K562 (cell line): ENCODE results near the gene PMVK. TPM values are rescaled to one million over a fixed set of nuclear protein-coding genes. Genes with fewer than 3 reads are reported as not detected.

Experiments used
- BRF1 ChIP-seq: IDR thresholded peaks from 3 replicates; pipeline ENCODE4 v1.6.1; 2011; ENCODE audit warnings: borderline replicate concordance, mild to moderate bottlenecking; ENCODE audit not compliant: insufficient read length; ENCODE audit errors: extremely low read depth
- FOXP1 ChIP-seq: sonication (generic); formaldehyde crosslinking; IDR thresholded peaks from 2 replicates; pipeline ENCODE4 v1.8.0; 2022; ENCODE audit warnings: mild to moderate bottlenecking, missing genetic modification reagents
- IRF2 ChIP-seq: sonication (generic); formaldehyde crosslinking; IDR thresholded peaks from 2 replicates; pipeline ENCODE4 v1.8.1; 2022; ENCODE audit warnings: mild to moderate bottlenecking, missing genetic modification reagents
- NR2C2 ChIP-seq, 2 experiments: fragments of 200-800 bp in 1 of 2; sonication (Bioruptor generic) in 1 of 2; sonication (generic) in 1 of 2; formaldehyde crosslinking in 1 of 2; IDR thresholded peaks; 2 replicates each; pipeline versions ENCODE4 v1.6.1 to v1.8.0; 2016 to 2022; ENCODE audit warnings: mild to moderate bottlenecking in 1 of 2, missing compliant biosample characterization in 1 of 2, missing genetic modification characterization in 1 of 2, missing genetic modification reagents in 1 of 2
- POLR3G ChIP-seq: IDR thresholded peaks from 2 replicates; pipeline ENCODE4 v1.6.1; 2011; ENCODE audit not compliant: insufficient read length, insufficient replicate concordance; ENCODE audit errors: extremely low read depth
- PTBP1 ChIP-seq: fragments of 200-400 bp; formaldehyde crosslinking; IDR thresholded peaks from 2 replicates; pipeline ENCODE4 v1.6.1; 2017; ENCODE audit warnings: low read depth, low read length
- SMARCA4 ChIP-seq: fragments of 450-650 bp; IDR thresholded peaks from 2 replicates; pipeline ENCODE4 v1.6.1; 2016
- SREBF2 ChIP-seq: sonication (generic); formaldehyde crosslinking; IDR thresholded peaks from 2 replicates; pipeline ENCODE4 v1.4.0; 2020; ENCODE audit warnings: mild to moderate bottlenecking, missing genetic modification reagents
- TAF7 ChIP-seq: fragments of 450-650 bp; IDR thresholded peaks from 2 replicates; pipeline ENCODE4 v1.6.1; 2016; ENCODE audit warnings: missing genetic modification characterization, missing compliant biosample characterization
- TEAD2 ChIP-seq: fragments of 450-650 bp; IDR thresholded peaks from 2 replicates; pipeline ENCODE4 v1.6.1; 2016; ENCODE audit warnings: missing genetic modification characterization, control low read depth, missing compliant biosample characterization
- ZBTB9 ChIP-seq: fragments of 450-650 bp; formaldehyde crosslinking; IDR thresholded peaks from 2 replicates; pipeline ENCODE4 v1.4.0; 2020; ENCODE audit warnings: mild to moderate bottlenecking, moderate library complexity
- ZNF830 ChIP-seq: fragments of 250-450 bp; sonication (Bioruptor Pico); IDR thresholded peaks from 2 replicates; pipeline ENCODE4 v1.5.0; 2021; ENCODE audit warnings: mild to moderate bottlenecking
- ZSCAN29 ChIP-seq: fragments of 450-650 bp; IDR thresholded peaks from 2 replicates; pipeline ENCODE4 v1.6.1; 2017
- polyA plus RNA-seq, 8 experiments: library from polyadenylated mRNA; depleted of rRNA in 4 of 8; stranded (reverse) in 5 of 8; unstranded in 3 of 8; fragments of >200 nt; fragmentation: Nextera tagmentation in 2 of 8; fragmentation: Illumina TruSeq in 1 of 8; extraction: Ambion mirVana in 2 of 8; extraction: Trizol in 1 of 8; gene quantifications; 2 replicates each; pipeline versions ENCODE4 v1.2.1 to v1.2.3, GENCODE V29; 2011 to 2014; ENCODE audit warnings: inconsistent platforms in 1 of 8, missing spikeins in 1 of 8
- total RNA-seq, 7 experiments: library from RNA; depleted of rRNA in 6 of 7; stranded (reverse); fragments of >200 nt in 6 of 7; fragmentation: Illumina TruSeq in 2 of 7; extraction: Trizol in 2 of 7; gene quantifications; 2 replicates each; pipeline versions ENCODE4 v1.2.1 to v1.2.3, GENCODE V29; 2011 to 2021; ENCODE audit warnings: low replicate concordance in 1 of 7
- TF ChIP-seq, protein P1 (sequence below): IDR thresholded peaks from 2 replicates; pipeline ENCODE4 v1.6.1; 2011; ENCODE audit warnings: borderline replicate concordance, low read depth, mild to moderate bottlenecking, moderate library complexity, low read length; ENCODE audit not compliant: insufficient read depth, poor library complexity, severe bottlenecking
- TF ChIP-seq, protein P2 (sequence below): fragments of 450-650 bp; formaldehyde crosslinking; IDR thresholded peaks from 2 replicates; pipeline ENCODE4 v1.4.0; 2022; ENCODE audit warnings: mild to moderate bottlenecking, moderate library complexity
- TF ChIP-seq, protein P3 (sequence below): fragments of 250-450 bp; sonication (Bioruptor Pico); IDR thresholded peaks from 2 replicates; pipeline ENCODE4 v1.8.0; 2021; ENCODE audit warnings: moderate library complexity, mild to moderate bottlenecking, inconsistent platforms
- TF ChIP-seq, protein P4 (sequence below), 3 experiments: fragments of 200-800 bp in 1 of 3; sonication (Bioruptor generic) in 1 of 3; sonication (generic) in 1 of 3; formaldehyde crosslinking in 1 of 3; IDR thresholded peaks; 2 replicates each; pipeline versions ENCODE4 v1.6.1 to v1.8.0; 2016 to 2022; ENCODE audit warnings: mild to moderate bottlenecking in 2 of 3, missing compliant biosample characterization in 2 of 3, missing genetic modification characterization in 2 of 3, missing genetic modification reagents in 1 of 3

The PMVK gene
- total and polyA plus RNA-seq, 9 of the 15 experiments (the other 6 are each of a cell fraction or from before 2014, with no cell fraction given) = 1.1 to 15.3 (median 6.3) TPM

- TF ChIP-seq, protein P1, sequence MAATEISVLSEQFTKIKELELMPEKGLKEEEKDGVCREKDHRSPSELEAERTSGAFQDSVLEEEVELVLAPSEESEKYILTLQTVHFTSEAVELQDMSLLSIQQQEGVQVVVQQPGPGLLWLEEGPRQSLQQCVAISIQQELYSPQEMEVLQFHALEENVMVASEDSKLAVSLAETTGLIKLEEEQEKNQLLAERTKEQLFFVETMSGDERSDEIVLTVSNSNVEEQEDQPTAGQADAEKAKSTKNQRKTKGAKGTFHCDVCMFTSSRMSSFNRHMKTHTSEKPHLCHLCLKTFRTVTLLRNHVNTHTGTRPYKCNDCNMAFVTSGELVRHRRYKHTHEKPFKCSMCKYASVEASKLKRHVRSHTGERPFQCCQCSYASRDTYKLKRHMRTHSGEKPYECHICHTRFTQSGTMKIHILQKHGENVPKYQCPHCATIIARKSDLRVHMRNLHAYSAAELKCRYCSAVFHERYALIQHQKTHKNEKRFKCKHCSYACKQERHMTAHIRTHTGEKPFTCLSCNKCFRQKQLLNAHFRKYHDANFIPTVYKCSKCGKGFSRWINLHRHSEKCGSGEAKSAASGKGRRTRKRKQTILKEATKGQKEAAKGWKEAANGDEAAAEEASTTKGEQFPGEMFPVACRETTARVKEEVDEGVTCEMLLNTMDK = peak; percentile 93
- TF ChIP-seq TAF7 (tag) (peak; percentile 56; the same call in 1 of the 2 replicates), FOXP1 (CRISPR knock-in tag) (peak; percentile 97), SMARCA4 (no peak; the same call in 1 of the 2 replicates), ZBTB9 (CRISPR knock-in tag) (no peak), BRF1 (no peak), IRF2 (CRISPR knock-in tag) (no peak), POLR3G (no peak), ZNF830 (CRISPR knock-in tag) (peak; percentile 56; the same call in 1 of the 2 replicates), PTBP1 (0 out of 2 replicates have a peak, but pooled peaks have one; percentile 37), ZSCAN29 (no peak; the same call in 1 of the 2 replicates), NR2C2 (CRISPR knock-in tag; IDR thresholded peaks at IDR 0.05) (peak; percentile 86), NR2C2 (tag; IDR thresholded peaks at IDR 0.05) (peak; percentile 76), SREBF2 (CRISPR knock-in tag) (peak; percentile 90; the same call in 1 of the 2 replicates), TEAD2 (no peak; the same call in 1 of the 2 replicates)
- TF ChIP-seq, protein P2, sequence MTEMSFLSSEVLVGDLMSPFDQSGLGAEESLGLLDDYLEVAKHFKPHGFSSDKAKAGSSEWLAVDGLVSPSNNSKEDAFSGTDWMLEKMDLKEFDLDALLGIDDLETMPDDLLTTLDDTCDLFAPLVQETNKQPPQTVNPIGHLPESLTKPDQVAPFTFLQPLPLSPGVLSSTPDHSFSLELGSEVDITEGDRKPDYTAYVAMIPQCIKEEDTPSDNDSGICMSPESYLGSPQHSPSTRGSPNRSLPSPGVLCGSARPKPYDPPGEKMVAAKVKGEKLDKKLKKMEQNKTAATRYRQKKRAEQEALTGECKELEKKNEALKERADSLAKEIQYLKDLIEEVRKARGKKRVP (CRISPR knock-in tag) = no peak
- TF ChIP-seq, protein P3, sequence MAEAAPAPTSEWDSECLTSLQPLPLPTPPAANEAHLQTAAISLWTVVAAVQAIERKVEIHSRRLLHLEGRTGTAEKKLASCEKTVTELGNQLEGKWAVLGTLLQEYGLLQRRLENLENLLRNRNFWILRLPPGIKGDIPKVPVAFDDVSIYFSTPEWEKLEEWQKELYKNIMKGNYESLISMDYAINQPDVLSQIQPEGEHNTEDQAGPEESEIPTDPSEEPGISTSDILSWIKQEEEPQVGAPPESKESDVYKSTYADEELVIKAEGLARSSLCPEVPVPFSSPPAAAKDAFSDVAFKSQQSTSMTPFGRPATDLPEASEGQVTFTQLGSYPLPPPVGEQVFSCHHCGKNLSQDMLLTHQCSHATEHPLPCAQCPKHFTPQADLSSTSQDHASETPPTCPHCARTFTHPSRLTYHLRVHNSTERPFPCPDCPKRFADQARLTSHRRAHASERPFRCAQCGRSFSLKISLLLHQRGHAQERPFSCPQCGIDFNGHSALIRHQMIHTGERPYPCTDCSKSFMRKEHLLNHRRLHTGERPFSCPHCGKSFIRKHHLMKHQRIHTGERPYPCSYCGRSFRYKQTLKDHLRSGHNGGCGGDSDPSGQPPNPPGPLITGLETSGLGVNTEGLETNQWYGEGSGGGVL (CRISPR knock-in tag) = no peak
- TF ChIP-seq, protein P4, sequence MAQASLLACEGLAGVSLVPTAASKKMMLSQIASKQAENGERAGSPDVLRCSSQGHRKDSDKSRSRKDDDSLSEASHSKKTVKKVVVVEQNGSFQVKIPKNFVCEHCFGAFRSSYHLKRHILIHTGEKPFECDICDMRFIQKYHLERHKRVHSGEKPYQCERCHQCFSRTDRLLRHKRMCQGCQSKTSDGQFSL (CRISPR knock-in tag; IDR thresholded peaks at IDR 0.05) = peak; percentile 94
- TF ChIP-seq, protein P4 (tag; IDR thresholded peaks at IDR 0.05) = no peak
Observed at GRCh38 chr1:154936555-154937084, at the start of gene PMVK (continued).
